ENCODE results near the gene DACH1.

DNA sequence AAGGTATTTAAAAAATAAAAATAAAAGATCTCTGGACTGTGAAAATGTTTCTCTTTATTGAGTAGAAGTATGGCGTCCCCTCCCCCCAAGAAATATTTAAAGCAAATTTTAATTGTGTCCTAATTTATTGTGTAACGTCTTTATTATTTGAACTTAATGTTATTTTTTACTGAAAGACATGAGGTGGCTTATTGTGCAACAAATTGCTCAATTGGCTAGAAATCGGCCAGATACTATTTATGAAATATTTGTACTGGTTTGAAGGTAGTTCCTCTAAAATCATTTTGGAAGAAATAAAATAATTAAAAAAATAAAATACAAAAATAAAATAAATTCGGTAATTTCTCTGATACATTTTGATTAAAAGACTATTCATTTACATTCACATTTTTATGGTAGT lies 162.3 kb downstream of the DACH1 start:
- no peak for TF ChIP-seq POLR2AphosphoS5 (IDR thresholded peaks at IDR 0.05; ENCODE audit: low read depth)
- TF ChIP-seq, protein P1, sequence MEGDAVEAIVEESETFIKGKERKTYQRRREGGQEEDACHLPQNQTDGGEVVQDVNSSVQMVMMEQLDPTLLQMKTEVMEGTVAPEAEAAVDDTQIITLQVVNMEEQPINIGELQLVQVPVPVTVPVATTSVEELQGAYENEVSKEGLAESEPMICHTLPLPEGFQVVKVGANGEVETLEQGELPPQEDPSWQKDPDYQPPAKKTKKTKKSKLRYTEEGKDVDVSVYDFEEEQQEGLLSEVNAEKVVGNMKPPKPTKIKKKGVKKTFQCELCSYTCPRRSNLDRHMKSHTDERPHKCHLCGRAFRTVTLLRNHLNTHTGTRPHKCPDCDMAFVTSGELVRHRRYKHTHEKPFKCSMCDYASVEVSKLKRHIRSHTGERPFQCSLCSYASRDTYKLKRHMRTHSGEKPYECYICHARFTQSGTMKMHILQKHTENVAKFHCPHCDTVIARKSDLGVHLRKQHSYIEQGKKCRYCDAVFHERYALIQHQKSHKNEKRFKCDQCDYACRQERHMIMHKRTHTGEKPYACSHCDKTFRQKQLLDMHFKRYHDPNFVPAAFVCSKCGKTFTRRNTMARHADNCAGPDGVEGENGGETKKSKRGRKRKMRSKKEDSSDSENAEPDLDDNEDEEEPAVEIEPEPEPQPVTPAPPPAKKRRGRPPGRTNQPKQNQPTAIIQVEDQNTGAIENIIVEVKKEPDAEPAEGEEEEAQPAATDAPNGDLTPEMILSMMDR (IDR thresholded peaks at IDR 0.05; ENCODE audit: insufficient read depth, low read length): no peak
- TF ChIP-seq GABPA (IDR thresholded peaks at IDR 0.05; ENCODE audit: low read depth): no peak
